OCI-LY3 (cell line): ENCODE measurements around the gene TPSG1.

Source experiments
- EZH2phosphoT487 ChIP-seq: fragments of 200-600 bp; shearing (Covaris generic); IDR thresholded peaks from 2 replicates; pipeline ENCODE4 v1.6.1; 2018; ENCODE audit warnings: antibody characterized with exemption, mixed run types, low read depth
- TF ChIP-seq, protein P1 (sequence below): fragments of 200-600, 300-600 bp; sonication (generic); IDR thresholded peaks from 2 replicates; pipeline ENCODE4 v1.5.1; 2014; ENCODE audit warnings: antibody characterized with exemption, low read length, low read depth

DNA sequence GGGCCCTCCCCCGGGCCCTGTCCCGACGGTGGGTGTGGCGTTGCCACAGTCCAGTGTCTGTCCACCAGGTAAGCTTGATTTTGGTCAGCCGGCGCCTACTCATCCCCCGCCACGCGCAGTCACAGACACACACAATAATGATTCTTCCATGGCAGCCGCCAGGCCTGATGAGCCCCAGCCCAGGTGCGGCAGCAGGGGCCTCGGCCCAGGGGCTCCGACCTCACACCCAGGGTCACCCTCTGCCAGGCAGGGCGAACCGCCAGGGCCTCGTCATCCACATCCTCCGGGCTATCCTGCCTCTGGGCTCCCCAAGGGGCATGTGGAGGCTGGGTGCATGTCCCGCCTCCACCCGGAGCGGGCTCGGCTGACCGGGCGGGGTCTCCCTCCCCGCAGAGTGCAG, 7.5 kb downstream of the TPSG1 start:
- TF ChIP-seq, protein P1, sequence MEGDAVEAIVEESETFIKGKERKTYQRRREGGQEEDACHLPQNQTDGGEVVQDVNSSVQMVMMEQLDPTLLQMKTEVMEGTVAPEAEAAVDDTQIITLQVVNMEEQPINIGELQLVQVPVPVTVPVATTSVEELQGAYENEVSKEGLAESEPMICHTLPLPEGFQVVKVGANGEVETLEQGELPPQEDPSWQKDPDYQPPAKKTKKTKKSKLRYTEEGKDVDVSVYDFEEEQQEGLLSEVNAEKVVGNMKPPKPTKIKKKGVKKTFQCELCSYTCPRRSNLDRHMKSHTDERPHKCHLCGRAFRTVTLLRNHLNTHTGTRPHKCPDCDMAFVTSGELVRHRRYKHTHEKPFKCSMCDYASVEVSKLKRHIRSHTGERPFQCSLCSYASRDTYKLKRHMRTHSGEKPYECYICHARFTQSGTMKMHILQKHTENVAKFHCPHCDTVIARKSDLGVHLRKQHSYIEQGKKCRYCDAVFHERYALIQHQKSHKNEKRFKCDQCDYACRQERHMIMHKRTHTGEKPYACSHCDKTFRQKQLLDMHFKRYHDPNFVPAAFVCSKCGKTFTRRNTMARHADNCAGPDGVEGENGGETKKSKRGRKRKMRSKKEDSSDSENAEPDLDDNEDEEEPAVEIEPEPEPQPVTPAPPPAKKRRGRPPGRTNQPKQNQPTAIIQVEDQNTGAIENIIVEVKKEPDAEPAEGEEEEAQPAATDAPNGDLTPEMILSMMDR = no peak
- no peak for TF ChIP-seq EZH2phosphoT487
